GM19438 (cell line): ENCODE measurements around the gene LCTL.

Experiments used
- ATAC-seq: cut with Tn5 transposase; IDR thresholded peaks from one replicate; pipeline ENCODE4 v1.9.1; 2021; ENCODE audit warnings: low read depth; ENCODE audit not compliant: unreplicated experiment

LCTL gene

GRCh38 chr15:66567897-66568296 lies 2.1 kb upstream of the LCTL start:
- no peak for ATAC-seq

GRCh38 chr15:66566963-66567531 lies 1.2 kb upstream of the LCTL start:
- ATAC-seq = no peak

- ATAC-seq = no peak
Measured at GRCh38 chr15:66565141-66565641, 607 bp downstream of the LCTL start.

GRCh38 chr15:66564136-66565041 lies 1.4 kb downstream of the LCTL start:
- no peak for ATAC-seq

GRCh38 chr15:66563566-66564110 lies 2.2 kb downstream of the LCTL start:
- no peak for ATAC-seq

- no peak for ATAC-seq
Measured at GRCh38 chr15:66563126-66563525, 2.7 kb downstream of the LCTL start.

GRCh38 chr15:66560856-66561525 lies 4.8 kb downstream of the LCTL start:
- no peak for ATAC-seq

GRCh38 chr15:66558271-66558670 lies 7.5 kb downstream of the LCTL start:
- no peak for ATAC-seq

- ATAC-seq = no peak
Measured at GRCh38 chr15:66555685-66556084, 10.1 kb downstream of the LCTL start.

GRCh38 chr15:66545255-66545654 lies 20.5 kb downstream of the LCTL start:
- no peak for ATAC-seq

- no peak for ATAC-seq
Measured at GRCh38 chr15:66542896-66543295, 22.9 kb downstream of the LCTL start.

- no peak for ATAC-seq
Measured at GRCh38 chr15:66535056-66535455, 30.7 kb downstream of the LCTL start.

- no peak for ATAC-seq
Measured at GRCh38 chr15:66524838-66525237, 41.0 kb downstream of the LCTL start.

- ATAC-seq = no peak
Measured at GRCh38 chr15:66523926-66524325, 41.9 kb downstream of the LCTL start.

- ATAC-seq = no peak
Measured at GRCh38 chr15:66515901-66516322, 49.9 kb downstream of the LCTL start.

- ATAC-seq = no peak
Measured at GRCh38 chr15:66514586-66514985, 51.2 kb downstream of the LCTL start.

- ATAC-seq = no peak
Measured at GRCh38 chr15:66508293-66508883, 57.4 kb downstream of the LCTL start.

- ATAC-seq = no peak
Measured at GRCh38 chr15:66505818-66506217, 60.0 kb downstream of the LCTL start.

- ATAC-seq = no peak
Measured at GRCh38 chr15:66505430-66505811, 60.4 kb downstream of the LCTL start.

GRCh38 chr15:66504563-66505429 lies 61.0 kb downstream of the LCTL start, which contains the start of the genes RPL4 and ZWILCH:
Gene RPL4 (minus strand): TSS chr15:66504855. CDS start chr15:66504790, 65 bp downstream.
Gene ZWILCH (plus strand): TSS chr15:66505326. CDS start chr15:66505339, 13 bp downstream.
- ATAC-seq = peak; percentile 70
